Measurements from ENCODE around the gene CCDC122. TPM values are rescaled to one million over a fixed set of nuclear protein-coding genes. Genes with fewer than 3 reads are reported as not detected.

The CCDC122 gene
- total and polyA plus RNA-seq, 9 of the 15 experiments (the other 6 are each of a cell fraction or from before 2014, with no cell fraction given), result not detected

GRCh38 chr13:43861863-43862262 is 17.7 kb downstream of the CCDC122 start:
- WGBS (ENCODE audit: insufficient coverage, low coverage, missing lambda C conversion rate), result 0% methylated on average over 1 of the region's 1 CpG
- H3K9ac ChIP-seq (ENCODE audit: insufficient read depth in 1 of 2, low read depth in 2 of 2, low read length in 2 of 2), result no peak overlapping the region
- TF ChIP-seq RBM17 (IDR thresholded peaks at IDR 0.05; ENCODE audit: borderline replicate concordance, low read depth, low read length) (no peak), THAP12 (CRISPR knock-in tag; IDR thresholded peaks at IDR 0.05) (no peak), HDAC3 (IDR thresholded peaks at IDR 0.05; ENCODE audit: borderline replicate concordance, partially characterized antibody) (no peak), CBX1 (IDR thresholded peaks at IDR 0.05; ENCODE audit: low read depth) (no peak), ZNF583 (CRISPR knock-in tag; IDR thresholded peaks at IDR 0.05) (no peak), PML (IDR thresholded peaks at IDR 0.05; ENCODE audit: low read length) (no peak), C11orf30 (IDR thresholded peaks at IDR 0.05; ENCODE audit: low read depth) (no peak), SMAD3 (CRISPR knock-in tag; conservative IDR thresholded peaks at IDR 0.05) (no peak), PHF8 (IDR thresholded peaks at IDR 0.05; ENCODE audit: borderline replicate concordance, low read length) (no peak), ZNF76 (CRISPR knock-in tag; IDR thresholded peaks at IDR 0.05; ENCODE audit: borderline replicate concordance) (no peak), POLR2AphosphoS2 (IDR thresholded peaks at IDR 0.05; ENCODE audit: low read length) (no peak), CC2D1A (IDR thresholded peaks at IDR 0.05) (no peak), ZNF436 (CRISPR knock-in tag; IDR thresholded peaks at IDR 0.05) (no peak), KLF6 (CRISPR knock-in tag; IDR thresholded peaks at IDR 0.05; ENCODE audit: borderline replicate concordance) (no peak), TCF3 (CRISPR knock-in tag; IDR thresholded peaks at IDR 0.05) (no peak), TSC22D4 (tag; IDR thresholded peaks at IDR 0.05) (no peak)
- FAIRE-seq, result no peak
- H3K27ac ChIP-seq (ENCODE audit: extremely low read depth, low read depth, low read length), result no peak overlapping the region
- no peaks in the 10 kb centered on the region for H3K27me3 ChIP-seq (ENCODE audit: control insufficient read depth in 2 of 2, insufficient read depth in 2 of 2, low read length in 2 of 2)
- H4K20me1 ChIP-seq (replicated peaks; ENCODE audit: control insufficient read depth, insufficient read depth, low read length), result no peaks in the 10 kb centered on the region
- intact Hi-C loops (cut with micrococcal nuclease), result no loop called here
- no TSS peak for BruUV-seq (replicated peaks)
- in situ Hi-C loops (cut with MboI), result no loop called here
- no peaks in the 10 kb centered on the region for H3K79me2 ChIP-seq (ENCODE audit: control insufficient read depth, insufficient read depth, low read length)
- H2AFZ ChIP-seq (ENCODE audit: low read depth, low read length), result no peak overlapping the region
- ChIA-PET CTCF (ENCODE audit: low intra/inter-chr PET ratio) (no interaction called here), POLR2A (no interaction called here)
- no peak overlapping the region for H3K4me3 ChIP-seq
- no peak for ATAC-seq
- no peak overlapping the region for H3K4me2 ChIP-seq (ENCODE audit: insufficient read depth, low read length)
- no peaks in the 10 kb centered on the region for H3K9me3 ChIP-seq (replicated peaks; ENCODE audit: control insufficient read depth, insufficient read depth, low read depth, low read length)
- no peaks in the 10 kb centered on the region for H3K9me1 ChIP-seq (ENCODE audit: control insufficient read depth, insufficient read depth, low read length)
- no peak for DNase-seq (ENCODE audit: extremely low read depth in 1 of 4, low spot score in 3 of 4)
- H3K36me3 ChIP-seq (ENCODE audit: control insufficient read depth, insufficient read depth, low read length), result no peaks in the 10 kb centered on the region
- H3K4me1 ChIP-seq (replicated peaks in 1 of 2; ENCODE audit: control insufficient read depth in 2 of 2, insufficient read depth in 2 of 2, low read length in 2 of 2), result no peaks in the 10 kb centered on the region

All from K562 (cell line).